Urothelium cell line (cell line): Measurements from ENCODE around the gene PPP3R1.
A peak's percentile ranks its signal among the peaks of the same experiment; 100 is the strongest.
"Not testable (repeated sequence)": the region's sequence is repeated elsewhere in the genome, so short reads cannot be mapped to it uniquely, and the experiment has no call there.

ENCODE experiments used
- DNase-seq: peaks from one replicate; pipeline ENCODE4 v3.0.0; 2011; ENCODE audit warnings: low spot score, mixed read lengths
- FAIRE-seq: peaks from 2 replicates; lab custom pipeline; 2011; peaks lifted over from hg19 to GRCh38; lab: Jason Lieb, UNC

The PPP3R1 gene

DNA sequence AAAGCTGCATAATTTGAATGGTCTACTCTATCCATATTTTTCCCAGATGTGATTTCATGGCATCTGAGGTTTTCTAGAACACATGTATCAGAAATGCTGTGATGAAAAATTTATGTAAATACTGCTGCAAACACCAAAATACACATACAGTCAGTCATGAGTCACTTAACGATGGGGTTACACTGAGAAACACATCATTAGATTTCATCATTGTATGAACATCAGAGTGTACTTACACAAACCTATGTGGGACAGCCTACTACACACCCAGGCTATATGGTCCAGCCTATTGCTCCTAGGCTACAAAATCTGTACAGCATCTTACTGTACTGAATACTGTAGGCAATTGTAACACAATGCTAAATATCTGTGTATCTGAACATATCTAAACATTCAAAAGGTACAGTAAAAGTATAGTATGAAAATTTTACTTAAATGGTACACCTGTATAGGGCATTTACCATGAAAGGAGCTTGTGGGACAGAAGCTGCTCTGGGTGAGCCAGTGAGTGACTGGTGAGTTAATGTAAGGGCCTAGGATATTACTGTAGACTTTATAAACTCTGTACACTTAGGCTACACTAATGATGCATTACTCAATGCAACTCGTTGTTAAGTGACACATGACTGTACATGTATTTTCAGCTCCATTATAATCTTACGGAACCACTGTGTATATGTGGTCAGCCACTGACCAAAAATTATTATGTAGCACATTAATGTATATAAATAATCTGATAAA lies 61.2 kb downstream of the PPP3R1 start:
- DNase-seq (no peak), FAIRE-seq (no peak)

- FAIRE-seq: no peak
- DNase-seq: no peak
Observed at GRCh38 chr2:68189991-68190784, 62.1 kb downstream of the PPP3R1 start.

DNA sequence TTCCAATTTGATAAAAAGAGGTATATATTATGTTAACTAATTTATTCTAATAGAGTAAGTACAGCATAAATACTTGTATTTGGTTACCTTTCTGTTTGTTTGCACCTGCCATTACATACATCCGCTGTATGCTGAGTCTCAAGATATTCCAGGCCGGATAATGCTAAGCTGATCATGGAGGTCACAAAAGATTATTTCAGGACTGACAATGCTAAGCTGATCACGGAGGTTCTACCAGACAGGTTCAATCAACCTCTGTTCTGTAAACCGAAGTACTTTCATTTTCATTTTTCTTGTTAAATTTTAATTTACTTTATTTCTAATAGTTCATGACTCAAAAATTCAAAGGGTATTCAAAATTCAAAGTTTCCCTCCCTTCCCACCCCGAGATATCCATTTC lies 63.5 kb downstream of the PPP3R1 start:
- DNase-seq (no peak), FAIRE-seq (no peak)

DNA sequence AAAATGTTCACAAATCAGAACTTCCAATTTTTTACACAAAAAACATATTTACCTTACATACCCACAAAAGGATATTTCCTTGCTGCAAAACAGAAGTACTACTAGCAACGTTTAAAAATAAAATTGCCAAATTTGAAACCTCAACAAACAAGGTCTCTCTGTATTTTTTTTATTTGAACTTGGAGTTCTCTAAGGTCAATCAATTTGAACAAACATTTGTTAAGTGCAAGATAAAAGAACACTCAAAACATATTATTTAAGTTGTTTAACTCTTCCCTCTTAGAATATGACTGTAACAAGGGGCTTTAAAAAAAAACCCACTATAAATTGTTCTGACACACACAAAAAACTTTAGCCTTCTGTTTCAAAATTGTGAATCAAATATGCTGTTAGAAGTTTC lies 65.0 kb downstream of the PPP3R1 start:
- no peak for FAIRE-seq

GRCh38 chr2:68185541-68186164 lies 66.7 kb downstream of the PPP3R1 start:
- peak; percentile 60 for DNase-seq
- no peak for FAIRE-seq

More for the DNA sequence above, 65.0 kb downstream of the PPP3R1 start:
- DNase-seq: no peak

- DNase-seq: no peak
- no peak for FAIRE-seq
Observed at GRCh38 chr2:68182902-68183301, 69.4 kb downstream of the PPP3R1 start.

DNA sequence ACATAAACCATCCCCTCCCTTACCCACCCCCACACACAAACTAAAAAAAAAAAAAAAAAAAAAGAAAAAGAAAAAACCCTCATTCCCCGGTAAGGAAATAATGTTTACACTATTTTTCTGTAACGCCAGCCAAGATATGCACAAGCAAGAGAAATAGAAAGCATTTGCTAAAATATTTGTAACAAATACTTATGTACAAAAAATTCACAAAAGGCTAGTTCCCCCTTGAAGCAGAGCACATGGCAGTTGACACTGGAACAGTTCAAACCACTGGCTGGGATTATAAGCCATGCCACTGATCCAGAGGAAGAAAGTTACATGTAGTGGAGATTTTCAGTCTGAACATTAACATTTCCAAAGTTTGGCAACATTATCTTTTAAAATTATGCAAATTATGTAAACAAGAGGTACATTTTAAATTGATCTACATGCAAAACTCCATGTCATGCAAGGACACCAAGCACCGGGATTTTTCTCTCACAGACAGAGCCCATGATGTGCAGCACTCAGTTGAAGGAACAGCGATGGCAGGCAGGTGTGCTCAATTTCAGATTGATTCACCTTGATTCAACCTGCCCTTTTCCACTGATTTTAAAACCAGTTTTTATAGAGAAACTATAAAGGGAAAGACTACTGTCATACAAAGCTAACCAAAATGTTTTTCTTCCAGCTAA lies 73.2 kb downstream of the PPP3R1 start:
- FAIRE-seq (no peak), DNase-seq (no peak)

DNA sequence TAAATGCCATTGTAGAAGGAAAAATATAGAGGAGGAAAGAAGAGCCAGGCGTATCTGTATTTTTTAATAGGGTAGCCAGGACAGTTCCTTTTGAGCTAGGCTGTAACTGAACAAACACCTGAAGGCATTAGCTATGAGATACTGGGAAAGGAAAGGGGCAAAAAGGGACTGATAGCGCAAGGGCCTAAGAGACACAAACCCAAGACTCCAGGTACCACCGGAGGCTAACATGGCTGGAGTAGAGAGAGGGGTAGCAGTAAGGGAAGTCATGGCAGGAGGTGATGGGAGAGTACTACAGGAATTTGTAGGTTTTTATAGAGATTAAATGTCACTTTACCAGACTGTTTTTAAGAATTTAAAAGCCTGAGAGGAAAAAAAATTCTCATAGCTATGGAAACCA lies 73.9 kb downstream of the PPP3R1 start:
- no peak for DNase-seq
- FAIRE-seq: no peak

DNA sequence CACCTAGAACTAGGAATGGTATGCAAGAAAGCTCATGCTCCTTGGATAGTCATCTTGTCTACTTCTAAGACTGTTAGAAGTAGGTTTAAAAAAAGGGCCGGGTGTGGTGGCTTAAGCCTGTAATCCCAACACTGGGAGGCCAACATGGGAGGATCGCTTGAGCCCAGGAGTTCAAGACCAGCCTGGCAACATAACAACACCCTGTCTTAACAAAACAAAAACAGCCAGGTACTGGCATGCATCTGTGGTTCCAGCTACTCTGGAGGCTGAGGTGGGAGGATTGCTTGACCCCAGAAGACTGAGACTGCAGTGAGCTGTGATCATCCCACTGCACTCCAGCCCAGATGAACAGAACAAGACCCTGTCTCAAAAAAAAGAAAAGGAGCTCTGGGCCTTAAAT lies 74.8 kb downstream of the PPP3R1 start:
- DNase-seq (no peak), FAIRE-seq (no peak)

GRCh38 chr2:68176657-68177056 lies 75.7 kb downstream of the PPP3R1 start:
- FAIRE-seq: no peak
- no peak for DNase-seq

DNA sequence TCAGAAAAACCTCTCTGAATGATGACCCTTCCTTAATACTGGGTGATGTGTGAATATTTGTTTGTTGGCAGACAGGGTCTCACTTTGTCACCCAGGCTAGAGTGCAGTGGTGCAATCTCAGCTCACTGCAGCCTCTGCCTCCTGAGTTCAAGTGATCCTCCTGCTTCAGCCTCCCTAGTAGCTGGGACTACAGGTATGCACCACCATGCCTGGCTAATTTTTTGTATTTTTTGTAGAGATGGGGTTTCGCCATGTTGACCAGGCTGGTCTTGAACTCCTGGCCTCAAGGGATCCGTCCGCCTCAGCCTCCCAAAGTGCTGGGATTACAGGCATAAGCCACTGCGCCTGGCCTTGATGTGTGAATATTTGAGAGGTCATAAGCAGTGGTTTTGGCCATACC lies 77.1 kb downstream of the PPP3R1 start:
- not testable (repeated sequence) for FAIRE-seq, DNase-seq

GRCh38 chr2:68172990-68173700 lies 79.2 kb downstream of the PPP3R1 start:
- FAIRE-seq (no peak), DNase-seq (no peak)

GRCh38 chr2:68172521-68172920 lies 79.8 kb downstream of the PPP3R1 start:
- no peak for FAIRE-seq
- no peak for DNase-seq

- FAIRE-seq (no peak), DNase-seq (no peak)
Observed at GRCh38 chr2:68171684-68172083, 80.6 kb downstream of the PPP3R1 start.

DNA sequence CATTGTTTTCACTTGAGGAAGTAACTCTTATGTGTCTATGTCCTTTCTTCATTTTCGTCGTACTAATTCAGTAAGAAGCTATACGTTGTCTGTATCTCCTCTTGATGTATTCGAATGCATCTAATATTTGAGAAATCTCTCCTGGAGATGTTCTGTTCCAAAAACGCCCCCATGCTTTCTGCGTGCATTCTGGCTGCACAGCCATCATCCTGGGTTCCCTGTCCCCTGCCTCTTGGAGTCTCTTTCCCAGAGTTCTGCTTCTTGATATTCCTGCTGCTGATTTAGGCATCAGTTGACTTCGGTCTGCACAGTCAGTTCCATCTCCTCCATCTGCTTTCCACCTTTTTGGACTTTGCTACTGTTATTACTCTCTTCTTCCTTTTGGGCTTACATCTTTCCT lies 81.2 kb downstream of the PPP3R1 start:
- no peak for DNase-seq
- no peak for FAIRE-seq

GRCh38 chr2:68169308-68169707 lies 83.0 kb downstream of the PPP3R1 start:
- DNase-seq (no peak), FAIRE-seq (no peak)

DNA sequence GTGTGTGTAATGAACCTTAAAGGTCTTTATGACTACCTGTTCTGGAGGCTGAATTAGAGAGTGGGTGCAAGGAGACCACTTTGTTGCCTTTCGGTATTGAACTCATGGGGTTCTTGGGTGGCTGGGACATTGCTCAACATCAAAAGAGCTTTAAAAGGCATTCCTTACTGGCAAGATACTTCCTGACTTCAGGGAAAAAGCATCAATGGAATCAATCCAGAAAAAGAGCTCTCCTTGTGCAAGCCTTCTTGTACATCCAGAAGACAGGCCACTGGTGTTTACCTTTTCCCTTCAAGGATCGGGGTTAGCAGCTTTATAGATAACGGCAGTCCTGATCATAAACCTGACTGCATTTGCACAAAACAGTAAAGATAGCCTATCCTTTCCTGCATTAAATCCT lies 85.1 kb downstream of the PPP3R1 start:
- DNase-seq: no peak
- no peak for FAIRE-seq

DNA sequence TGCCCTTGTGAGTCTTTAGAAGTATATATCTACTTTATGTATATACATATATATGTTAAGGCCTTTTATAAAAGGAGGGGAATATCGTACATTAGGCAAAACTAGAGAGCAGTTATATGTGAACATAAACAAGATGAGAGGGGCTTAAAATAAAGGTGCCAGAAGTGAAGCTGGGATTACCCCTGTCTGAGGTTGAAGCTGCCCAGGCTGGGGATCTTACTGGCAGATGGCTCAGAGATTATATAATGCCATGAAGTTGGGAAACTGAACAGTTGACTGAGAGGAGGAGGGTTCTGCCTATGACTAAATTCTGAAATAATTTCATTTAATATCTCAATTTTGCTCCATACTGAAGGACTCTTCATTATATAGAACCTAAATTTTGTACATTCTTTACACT lies 88.7 kb downstream of the PPP3R1 start:
- DNase-seq: no peak
- FAIRE-seq: no peak

DNA sequence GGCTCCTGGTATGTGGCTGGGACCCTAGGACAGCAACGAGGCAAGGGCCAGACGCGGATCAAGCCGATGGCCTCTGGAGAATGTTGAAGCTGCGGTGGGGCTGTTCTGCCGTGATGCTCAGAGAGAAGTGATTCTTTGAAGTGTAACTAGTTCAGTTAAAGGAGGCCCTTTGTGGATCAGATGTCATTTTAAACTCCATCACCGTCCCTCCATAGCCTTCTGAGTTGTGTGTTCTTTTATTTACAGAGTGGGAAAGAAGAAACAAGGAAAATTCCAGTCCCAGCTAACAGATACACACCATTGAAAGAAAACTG lies 94.2 kb downstream of the PPP3R1 start:
- FAIRE-seq (no peak), DNase-seq (no peak)

- DNase-seq (peak; percentile 99), FAIRE-seq (peak; percentile 81)
Observed at GRCh38 chr2:68157402-68158133, 94.8 kb downstream of the PPP3R1 start, which contains the start of gene PNO1. Gene PNO1, plus strand, starts transcription at chr2:68157888. Its CDS starts 47 bp downstream, at chr2:68157935.
